TTC549 (cell line): ENCODE measurements around the gene MYL7.
"Not testable (repeated sequence)": the region's sequence is repeated elsewhere in the genome, so short reads cannot be mapped to it uniquely, and the experiment has no call there.

ENCODE experiments used
- FAIRE-seq: peaks from 2 replicates; lab custom pipeline; 2012; peaks lifted over from hg19 to GRCh38; lab: Jason Lieb, UNC

The MYL7 gene

DNA sequence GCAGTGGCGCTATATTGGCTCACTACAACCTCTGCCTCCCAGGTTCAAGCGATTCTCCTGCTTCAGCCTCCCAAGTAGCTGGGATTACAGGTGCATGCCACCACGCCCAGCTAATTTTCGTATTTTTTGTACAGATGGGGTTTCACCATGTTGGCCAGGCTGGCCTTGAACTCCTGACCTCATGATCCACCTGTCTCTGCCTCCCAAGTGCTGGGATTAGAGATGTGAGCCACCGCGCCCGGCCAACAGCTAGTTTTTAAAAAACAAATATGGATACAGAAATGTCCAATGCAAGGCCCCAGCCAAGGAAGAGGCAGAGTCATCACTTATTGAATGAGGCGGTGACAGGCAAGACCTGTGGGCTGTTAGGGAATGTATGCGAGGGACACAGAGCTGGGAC, 30.8 kb upstream of the MYL7 start:
- not testable (repeated sequence) for FAIRE-seq

DNA sequence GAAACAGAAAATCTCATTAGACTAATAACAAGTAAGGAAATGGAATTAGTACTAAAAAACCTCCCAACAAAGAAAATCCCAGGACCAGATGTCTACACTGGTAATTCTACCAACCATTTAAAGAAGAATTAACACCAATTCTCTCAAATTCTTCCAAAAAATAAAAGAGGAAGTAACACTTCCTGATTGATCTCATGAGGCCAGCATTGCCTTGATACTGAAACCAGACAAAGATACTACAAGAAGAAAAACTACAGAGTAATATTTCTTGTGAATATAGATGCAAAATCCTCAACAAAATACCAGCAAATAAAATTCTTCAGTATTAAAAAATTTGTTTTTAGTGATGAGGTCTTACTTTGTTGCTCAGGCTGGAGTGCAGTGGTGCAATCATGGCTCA, 26.8 kb upstream of the MYL7 start:
- FAIRE-seq: no peak

DNA sequence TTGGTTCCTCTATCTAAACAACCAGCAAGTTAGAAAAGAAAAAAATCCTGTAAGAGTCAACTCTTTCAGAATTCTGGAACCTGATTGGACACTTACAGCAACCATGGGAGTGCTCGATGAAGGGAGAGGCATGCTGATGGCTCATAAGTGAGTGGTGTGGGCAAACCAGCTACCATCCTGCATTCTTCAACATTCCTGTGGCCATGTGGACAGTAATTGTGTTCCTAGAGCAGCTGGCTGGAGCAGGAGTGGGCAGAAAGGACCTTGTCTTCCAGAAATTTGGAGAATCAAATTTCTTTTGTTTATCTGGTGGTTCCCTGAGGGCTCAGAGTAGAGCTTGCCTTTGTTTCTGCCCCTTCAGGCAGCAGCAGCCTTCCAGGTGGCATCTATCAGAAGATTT, 22.5 kb upstream of the MYL7 start:
- no peak for FAIRE-seq

DNA sequence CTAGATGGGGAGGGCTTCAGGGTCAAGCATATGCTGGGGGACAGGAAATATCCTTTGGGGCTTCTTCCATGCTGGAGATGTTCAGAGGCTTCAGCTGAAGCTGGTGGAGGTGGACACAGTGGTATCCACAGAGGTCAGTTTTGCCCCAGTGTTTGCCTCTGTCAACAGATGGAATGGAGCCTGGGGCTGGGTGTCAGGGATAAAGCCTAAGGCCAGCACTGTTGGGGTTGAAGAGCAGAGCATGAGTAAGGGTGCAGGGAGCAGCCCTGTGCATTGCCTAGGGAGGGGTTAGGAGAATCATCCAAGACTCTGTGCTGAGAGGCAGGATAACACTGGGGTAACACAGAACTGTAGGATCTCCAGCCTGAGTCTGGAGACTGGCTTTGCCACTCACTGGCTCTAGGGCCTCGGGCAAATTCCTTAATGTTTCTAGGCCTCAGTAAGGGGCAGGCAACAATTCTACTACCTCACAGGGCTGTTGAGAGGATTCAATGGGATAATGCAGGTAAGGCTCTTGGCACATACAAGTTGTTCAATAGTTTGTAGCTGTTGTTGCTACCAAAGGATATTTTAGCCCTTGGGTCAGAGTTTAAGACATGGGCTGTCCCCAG, 21.8 kb upstream of the MYL7 start:
- FAIRE-seq: no peak

DNA sequence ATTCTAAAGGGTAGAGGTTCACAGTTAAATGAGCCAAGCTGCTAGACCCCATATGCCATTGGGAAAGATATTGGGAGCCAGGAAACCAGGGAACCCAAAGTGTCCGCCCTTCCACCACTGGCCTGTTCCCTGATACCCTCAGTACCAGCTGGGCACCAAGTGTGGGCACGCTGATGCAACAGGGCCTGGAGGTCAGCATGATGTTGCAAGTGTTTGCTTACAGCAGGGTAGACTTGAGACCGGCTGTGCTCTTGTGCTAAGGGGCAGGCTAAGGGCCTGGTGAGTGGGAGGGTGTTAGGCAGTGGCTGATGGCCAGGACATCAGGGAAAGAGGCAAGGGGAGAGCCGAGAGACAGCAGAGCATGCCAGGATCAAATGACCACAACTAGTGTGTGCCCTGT, 21.0 kb upstream of the MYL7 start:
- no peak for FAIRE-seq

DNA sequence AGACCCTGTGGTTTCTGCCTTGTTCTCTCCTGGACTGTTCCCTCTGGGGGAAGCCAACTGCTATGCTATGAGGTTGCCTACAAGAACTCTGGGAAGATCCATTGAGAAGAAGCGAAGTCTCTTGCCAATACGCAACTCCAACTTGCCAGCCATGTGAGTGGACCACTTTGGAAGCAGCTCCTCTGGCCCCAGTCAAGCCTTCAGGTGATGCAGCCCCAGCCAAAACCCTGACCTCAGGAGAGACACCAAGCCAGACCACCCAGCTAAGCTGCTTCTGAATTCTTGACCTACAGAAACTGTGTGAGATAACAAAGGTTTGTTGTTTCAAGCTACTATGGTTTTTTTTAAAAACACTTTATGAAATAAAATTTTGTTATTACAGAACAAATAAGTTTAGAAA, 20.2 kb upstream of the MYL7 start:
- no peak for FAIRE-seq

DNA sequence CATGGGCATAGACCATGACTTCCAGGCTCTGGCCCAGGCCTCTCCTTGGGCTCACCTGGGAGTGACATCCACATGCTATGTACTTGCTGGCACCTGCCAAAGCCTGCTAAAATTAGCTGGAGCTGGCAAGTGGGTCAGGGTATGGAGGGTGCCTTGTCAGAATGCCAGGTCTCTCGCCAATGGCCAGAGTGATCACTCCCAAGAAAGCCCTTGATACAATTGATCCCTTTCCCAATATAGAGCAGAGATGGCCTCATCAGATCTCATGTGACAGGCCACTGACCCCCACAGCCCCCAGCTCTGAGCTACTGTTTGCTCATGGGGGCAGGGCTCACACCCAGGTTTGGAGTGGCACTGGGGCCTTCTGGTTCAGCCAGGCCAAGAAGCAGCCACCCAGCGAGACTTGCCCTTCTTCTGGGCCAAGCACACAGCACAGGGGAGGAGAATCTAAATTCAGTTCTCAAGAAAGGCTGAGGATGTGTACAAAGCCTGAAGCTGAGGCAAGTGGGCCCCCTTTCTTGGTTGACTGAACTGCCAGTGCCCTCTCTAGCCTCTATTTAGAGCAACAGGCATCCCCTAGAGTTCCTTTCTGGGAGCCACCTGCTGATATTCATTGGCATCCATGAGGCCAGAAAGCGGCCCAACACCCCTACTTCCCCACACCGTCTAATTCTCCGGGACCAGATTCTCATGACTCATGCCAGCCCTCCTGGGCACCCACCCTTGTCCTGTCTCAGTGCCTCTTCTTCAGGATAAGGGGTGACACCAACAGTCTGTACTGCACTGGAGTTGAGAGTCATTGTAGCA, 18.9 kb upstream of the MYL7 start:
- no peak for FAIRE-seq

DNA sequence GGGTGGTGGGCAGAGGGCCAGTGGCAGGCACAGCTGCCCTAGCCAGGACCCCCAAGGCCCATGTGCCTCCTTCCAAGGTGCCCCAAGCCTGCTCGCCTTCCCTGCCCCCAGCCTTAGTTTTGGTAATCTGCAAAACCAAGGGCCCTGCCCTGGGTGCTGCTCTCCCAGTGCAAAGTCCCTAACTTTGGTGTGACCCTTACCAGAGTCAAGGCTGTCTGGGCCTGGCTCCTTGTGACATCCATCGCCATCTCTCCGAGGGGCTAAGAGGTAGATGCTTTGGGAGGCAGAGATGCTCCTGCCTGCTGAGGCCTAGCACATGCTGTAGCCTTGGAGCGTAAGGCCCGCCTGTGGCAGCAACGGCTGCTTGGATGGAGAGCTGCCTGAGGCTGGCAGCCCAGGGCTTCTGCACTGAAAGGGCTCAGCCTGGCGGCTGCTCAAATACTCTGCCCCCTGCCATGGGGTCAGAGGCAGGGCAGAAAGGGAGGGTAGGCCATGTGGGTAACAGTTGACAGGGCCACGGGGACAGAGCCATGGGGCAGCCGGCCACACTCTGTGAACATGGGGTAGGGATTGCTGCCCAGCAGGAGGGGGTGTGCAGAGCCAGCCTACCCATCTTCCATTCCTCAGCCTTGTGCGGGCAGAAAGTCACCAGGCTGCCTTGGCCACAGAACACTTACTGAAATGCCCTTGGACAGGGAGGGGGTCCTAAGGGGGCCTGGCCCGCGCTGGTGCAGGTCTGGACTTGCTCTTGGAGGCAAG, 17.9 kb upstream of the MYL7 start:
- no peak for FAIRE-seq

DNA sequence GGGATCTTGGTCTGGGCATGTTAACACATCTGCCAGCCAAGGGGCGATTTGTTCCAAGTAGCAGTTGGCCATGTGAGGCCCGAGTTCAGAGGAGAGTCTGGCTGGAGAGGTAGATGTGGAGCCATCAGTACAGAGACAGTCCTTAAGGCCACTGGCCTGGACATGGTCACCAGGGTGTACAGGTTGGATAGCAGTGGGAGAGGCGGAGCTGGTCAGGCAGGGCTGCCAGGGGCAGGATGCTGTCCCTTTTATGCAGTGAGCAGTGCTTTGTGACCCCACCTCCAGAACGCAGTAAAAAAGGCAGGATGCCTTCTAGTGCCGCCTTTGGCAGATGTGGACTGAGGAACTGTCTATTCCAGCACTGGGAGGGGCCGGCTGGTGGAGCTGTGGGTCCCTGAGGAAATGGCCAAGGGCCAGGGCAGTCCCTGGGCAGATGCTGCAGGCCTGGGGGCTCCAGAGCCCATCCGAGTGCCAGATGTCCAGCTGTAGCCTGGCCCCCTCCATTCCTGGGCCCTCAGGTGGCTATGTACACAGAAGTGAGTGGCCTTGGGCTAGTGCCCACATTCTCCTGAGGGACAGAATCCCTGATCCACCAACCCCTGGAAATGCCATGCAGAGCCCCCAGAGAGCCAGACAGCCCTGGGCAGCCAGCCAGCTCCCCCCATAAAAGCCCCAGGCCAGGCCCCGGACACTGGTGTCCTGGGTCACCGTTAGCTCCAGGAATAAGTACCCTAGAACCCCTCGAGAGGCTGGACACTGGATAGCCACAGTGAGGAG, 17.2 kb upstream of the MYL7 start:
- FAIRE-seq: no peak

DNA sequence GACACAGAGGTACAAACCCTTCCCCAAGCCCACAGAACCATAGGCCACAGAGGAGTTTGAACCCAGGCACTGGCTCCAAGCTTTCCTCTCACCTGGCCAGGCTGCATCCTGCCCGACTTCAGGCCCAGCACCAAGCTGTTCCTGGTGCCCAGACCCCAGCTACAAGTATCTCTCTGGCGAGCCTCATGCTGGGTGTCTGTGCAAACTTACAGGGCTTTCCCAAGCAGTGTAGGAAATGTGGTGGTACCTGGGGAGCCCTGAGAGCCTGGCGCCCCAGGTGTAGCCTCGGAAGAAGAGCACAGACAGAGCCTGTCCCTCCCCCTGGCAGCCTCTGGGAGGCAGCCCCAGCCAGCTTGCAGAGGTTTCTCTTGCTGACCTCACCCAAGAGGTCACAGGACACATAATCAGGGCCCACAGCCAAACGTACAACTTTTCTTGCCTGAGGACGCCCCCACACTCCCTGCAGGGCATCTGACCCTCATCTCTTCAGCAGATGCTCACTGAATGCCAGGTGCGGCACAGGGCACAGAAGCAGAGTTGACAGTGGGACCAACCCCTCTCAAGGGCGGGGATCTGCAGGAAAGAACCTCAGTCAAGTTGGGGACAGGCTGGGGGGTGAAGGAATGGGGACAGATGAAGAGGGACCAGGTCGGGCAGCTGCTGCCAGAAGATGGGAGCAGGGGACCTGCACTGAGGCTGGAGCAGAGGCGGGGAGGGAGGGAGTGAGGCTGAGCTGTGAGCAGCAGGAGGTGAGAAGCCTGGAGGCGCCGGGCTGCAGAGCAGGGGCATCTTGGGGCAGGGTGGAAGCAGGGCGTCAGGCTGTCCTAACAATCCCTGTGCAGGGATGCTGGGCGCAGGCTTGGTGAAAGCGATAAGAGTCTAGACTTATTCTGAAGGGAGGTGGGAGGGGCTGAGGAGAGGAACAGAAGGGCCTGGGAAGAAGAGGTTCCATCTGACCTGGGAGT, 16.3 kb upstream of the MYL7 start:
- FAIRE-seq: no peak

DNA sequence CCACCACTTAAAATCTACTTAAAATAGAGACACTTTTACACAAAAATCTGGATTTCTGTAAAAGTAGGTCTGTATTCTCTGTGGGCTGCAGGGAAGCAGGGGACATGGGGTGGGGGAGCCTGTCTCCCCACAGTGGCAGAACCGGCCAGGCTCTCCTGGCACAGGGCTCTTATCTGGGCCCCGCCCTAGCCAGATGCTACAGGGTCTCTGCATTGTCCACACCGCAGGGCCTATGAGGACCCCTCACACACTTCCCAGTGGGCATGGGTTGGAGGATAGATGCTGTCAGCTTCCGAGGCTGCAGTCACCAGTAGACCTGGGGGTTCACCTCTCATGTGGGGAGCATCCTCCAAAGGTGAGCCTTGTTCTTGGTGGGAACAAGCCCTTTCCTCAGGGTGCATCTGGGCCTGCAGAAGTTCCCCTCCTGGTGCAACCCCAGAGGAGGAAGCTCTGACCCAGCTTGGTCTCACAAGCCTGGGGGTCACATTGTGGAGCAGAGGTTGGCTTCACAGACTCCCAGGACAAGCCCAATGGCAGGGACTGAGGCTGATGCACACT, 15.4 kb upstream of the MYL7 start:
- FAIRE-seq: no peak

DNA sequence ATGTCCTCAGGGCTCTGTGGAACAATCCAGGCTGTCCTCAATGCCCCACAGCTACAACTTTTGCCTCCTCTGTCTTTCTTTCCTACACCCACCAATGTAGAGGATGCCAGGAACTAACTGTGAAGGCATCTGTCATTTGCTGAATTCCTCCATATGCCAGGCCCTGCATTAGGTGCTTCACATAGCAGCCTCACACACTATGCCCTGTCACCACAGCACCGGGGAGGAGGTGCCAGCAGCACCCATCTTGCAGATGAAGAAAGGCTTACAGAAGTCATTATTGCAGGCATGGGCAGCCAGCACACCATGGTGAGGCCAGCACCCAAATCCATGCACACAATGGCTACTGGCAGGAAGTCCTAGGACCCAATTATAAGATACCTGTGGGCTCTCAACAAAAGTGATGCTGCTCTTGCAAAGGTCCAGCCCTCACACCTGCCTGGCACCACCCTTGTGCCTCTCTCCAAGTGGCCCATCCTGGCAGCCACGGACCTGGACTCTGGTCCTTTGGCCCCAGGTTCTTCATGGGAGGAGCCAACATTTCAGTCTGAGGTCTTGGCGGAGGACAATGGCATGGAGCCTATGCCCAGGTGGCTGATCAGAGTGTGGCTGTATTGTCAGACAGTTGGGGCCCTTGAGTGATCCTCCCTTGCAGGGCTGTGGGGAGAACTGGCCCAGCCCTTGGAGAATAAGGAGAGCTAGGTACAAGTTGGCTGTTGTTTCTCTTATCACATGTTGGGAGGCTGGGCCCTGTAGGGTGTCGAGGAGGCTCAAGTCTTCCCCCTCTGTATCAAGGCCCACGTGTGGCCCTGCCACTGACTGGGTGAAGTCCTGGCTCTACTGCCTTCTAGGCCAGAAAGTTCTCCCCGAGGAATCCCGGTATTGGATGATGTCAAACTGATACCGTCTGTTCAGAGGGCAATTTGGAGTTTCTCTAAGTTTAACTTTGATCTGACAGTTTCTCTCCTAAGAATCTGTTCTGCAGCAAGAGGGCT, 14.4 kb upstream of the MYL7 start:
- FAIRE-seq: no peak

DNA sequence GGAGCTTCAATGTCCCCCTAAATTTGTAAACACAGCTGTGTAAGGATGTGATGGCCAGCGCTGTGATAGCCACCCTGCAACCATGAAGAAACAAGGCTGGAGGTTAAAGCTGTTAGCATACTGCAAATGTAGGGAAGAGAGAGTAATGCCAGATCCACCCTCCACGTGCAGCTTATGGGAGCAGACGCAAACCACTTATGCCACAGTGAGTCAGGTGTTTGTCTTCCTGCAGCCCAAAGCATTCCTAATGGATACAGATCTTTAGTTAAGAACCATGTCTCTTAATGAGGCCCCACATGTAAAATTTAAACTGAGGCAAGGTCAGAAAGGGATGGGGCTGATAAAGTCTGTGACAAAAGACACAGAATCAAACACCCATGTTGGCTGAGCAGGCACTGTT, 13.6 kb upstream of the MYL7 start:
- no peak for FAIRE-seq

DNA sequence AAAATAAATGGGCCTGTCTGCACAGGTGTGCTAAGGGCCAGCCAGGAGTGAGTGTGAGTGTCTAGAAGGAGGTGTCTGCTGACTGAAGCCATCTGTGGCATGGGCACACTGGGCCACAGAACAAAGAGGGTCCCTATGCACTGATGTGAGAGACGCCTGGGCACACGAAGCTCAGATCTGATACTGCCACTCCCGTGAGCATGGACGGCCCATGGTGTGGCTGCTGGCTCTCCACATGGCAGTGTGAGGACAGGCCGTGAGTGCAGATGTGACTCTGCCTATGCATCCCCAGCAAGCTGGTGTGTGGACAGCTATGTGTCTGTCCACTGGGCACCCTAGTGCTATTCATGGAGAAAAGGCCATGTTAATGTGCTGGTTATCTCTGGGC, 12.8 kb upstream of the MYL7 start:
- FAIRE-seq: no peak

DNA sequence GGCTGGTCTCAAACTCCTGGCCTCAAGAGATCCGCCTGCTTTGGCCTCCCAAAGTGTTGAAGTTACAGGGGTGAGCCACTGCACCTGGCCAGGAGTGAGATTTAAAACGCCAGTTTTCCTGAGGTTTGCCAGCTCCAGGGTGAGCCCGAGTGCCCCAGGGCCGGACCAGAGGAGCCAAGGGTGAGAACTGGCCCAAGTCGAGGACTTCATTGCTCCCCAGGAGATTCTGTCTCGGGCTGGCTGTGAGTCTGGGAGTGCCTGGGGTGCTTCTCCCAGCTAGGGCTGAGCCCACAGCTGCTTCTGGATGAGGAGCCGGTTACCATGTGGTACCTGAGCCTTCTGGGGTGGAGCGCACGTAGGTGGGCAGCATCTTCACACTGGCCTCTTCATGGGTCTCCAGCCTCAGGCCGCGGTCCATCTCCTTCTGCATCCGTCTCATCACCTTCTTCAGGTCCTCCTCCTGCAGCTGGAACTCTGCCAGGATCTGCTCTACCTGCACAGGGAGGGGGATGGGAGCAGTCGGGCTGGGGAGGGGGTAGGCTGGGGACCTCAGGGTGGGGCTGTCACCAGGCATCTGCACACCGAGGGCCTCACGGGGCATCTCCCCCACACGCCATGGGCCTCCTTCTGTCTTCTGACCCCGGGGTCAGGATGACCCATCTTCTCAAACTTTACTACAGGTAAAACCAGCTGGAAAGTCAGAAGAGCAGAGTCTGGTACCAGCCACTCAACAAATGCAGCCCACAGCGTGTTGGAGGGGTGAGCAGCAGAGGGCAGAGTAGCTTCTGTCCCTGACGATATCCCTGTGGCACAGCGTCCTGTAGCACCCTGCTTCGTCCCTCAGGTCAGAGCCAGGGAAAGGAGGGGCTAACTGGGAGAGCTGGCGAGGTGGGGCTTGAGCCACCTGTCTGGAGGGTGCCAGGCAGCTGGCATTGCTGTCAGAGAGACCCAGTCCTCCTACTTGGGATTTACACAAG, 12.1 kb upstream of the MYL7 start:
- no peak for FAIRE-seq

DNA sequence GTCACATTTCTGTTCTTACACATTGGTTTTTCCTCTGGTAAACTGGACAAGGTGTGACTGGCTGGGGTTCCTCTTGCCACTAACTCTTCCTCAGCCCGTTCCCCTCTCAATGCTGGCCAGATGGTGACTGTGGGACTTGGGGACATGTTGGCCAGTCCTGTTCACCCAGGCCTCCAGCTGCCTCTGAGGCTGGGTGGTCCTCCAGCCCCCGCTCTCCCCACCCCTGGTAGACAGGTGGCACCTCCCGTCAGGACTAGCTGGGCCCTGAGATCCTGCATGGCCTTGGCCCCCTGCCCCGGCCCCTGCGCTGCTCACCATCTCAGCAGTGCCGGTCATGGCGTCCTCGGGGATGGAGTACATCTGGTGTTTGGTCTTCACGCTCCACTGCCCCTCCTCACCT, 10.8 kb upstream of the MYL7 start:
- FAIRE-seq: no peak

DNA sequence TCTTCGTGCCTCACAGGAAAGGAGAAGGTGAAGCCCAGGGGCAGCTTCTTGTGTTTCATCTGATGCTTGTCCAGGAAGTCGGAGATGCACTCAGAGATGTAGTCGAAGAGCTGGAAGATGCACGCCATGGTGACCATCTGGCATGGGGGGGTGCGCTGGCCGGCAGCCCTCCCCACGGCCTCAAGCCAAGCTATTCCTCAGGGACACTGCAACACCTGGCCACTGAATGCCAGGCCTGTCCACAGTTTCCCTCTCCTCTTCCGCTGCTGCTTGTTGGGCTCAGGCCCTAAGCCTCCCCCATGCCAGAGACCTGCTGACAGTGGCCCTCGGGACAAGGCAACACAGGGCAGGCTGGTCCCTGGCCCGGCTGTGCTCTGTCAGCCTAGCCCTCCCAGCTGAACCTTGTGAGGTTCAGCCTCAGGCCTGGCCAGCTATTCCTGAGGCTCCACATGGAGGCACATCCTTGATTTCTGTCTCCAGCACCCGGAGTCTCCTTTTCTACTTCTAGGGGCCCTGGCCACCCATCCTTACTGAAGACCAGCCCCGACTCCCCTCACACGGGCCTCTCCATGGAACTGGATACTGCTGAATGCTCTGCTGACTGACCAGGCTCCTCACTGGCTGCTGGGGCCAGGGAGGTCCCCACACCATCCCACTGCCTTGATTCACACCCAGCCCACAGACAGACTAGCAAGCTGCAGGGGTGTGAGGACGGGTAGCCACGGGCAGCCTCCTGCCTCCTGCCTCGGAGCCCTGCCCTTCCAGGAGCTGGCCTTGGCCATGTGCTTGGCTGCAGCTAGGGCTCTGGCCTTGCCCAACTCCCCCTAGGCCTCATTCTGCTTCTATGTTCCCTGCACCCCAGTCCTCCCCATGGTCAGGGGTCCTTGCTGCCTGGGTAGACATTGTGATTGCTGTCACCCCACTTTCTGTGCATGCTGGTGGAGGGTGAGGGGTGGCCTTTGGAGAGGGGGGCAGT, 10.1 kb upstream of the MYL7 start:
- FAIRE-seq: no peak

DNA sequence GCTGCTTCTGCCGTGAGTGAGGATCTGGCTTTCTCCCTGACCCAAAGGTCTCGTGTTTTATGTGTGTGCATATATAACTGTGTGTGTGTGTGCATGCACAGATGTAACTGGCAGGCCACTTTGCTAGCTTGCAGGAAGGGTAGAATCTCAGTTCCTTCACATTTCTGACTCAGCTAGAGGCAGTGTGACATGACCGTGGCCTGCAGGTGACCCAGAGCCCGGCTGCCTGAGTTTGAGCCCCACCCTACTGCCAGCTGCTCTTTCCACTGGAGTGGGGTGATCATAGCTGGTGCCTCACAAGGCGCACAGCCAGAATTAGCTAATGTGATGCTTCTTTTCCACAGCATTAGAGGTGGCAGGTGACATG, 9.3 kb upstream of the MYL7 start:
- FAIRE-seq: no peak
